Dermis blood vessel endothelial cell (primary cell): ENCODE results near the gene ALPK1. TPM values are rescaled to one million over a fixed set of nuclear protein-coding genes. Genes with fewer than 3 reads are reported as not detected.
"Not testable (repeated sequence)": the region's sequence is repeated elsewhere in the genome, so short reads cannot be mapped to it uniquely, and the experiment has no call there.

Experiments
- DNase-seq: peaks from one replicate; pipeline ENCODE4 v3.0.0; 2010
- total RNA-seq: library from RNA; depleted of rRNA; stranded (reverse); fragments of >200 nt; gene quantifications from 2 replicates; pipeline ENCODE4 v1.2.3, GENCODE V29; 2014

Gene ALPK1
- total RNA-seq, 1 donor from 2014 or later = 4.4 TPM

DNA sequence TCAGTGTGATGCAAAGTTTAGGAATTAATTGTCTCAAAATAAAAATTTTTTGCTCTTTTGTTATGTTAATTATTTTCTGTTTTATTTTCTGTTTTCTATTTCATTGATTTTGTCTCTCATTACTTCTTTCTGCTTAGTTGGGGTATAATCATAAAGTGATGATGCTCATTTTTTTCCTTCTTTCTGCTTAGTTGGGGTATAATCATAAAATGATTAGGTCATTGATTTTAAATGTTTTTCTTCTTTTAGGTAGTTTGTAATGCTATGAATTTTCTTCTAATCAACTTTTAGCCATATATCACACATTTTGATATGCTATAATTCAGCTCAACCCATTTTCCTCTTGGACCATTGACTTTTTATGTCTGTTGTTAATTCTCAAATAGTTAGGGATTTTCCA is 175.1 kb downstream of the ALPK1 start:
- DNase-seq = no peak

DNA sequence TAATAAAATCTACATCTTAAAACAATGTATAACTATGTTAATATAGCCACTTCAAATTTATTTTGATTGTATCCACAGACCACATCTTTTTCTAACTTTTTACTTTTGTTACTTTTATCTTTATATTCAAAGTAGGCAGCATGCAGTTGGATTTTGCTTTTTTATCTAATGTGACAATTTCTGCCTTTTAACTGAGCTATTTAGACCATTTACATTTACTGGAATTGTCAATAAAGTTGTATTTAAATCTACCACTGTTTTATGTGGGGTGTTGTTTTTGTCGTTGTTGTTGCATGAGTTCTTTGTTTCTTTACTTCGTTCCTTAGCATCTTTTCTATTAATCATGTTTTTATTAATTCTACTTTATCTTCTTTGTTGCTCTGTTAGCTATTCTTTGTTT is 176.8 kb downstream of the ALPK1 start:
- no peak for DNase-seq

DNA sequence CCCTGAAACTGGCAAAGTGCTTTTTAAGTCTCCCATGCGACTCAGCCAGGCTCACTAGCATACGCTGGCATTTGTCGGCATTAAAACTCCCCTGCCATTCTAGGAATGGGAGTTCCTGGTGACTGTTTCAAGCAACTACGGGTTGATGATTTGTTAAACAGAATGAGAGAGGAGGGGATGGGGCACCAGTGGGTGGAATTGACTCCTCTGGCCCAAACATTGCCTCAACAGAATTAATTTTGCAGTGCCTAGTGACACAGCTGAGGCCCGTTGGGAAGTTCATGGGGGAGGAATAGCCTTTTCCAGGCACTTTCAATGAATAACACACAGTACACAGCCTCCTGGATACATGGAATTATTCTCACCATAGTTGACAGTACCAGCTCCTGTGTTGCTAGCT is 188.8 kb downstream of the ALPK1 start:
- no peak for DNase-seq

DNA sequence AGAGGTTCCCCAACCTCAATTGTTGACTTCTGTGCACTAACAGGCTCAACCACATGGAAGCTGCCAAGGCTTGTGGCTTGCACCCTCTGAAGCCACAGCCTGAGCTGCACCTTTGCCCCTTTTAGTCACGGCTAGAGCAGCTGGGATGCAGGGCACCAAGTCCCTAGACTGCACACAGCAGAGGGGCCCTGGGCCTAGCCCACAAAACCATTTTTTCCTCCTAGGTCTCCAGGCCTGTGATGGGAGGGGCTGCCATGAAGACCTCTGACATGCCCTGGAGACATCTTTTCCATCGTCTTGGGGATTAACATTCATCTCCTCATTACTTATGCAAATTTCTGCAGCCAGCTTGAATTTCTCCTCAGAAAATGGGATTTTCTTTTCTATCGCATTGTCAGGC is 193.6 kb downstream of the ALPK1 start:
- DNase-seq = not testable (repeated sequence)

Other genes with a start within 250 kb of the ALPK1 start
- 19.2 and 20.3 TPM in 2 replicates for gene FAM241A, start 151.9 kb upstream of the ALPK1 start, total RNA-seq
- 37.7 and 39.3 TPM in 2 replicates for gene AP1AR, start 65.6 kb upstream of the ALPK1 start, total RNA-seq
- gene TIFA, start 11.5 kb upstream of the ALPK1 start, total RNA-seq = 14.3 and 17.0 TPM in 2 replicates
- not detected in 2 replicates for gene NEUROG2, start 218.8 kb downstream of the ALPK1 start, total RNA-seq